HL-60/S4 (cell line): Measurements from ENCODE around the gene AHRR.
"Not testable (repeated sequence)": the region's sequence is repeated elsewhere in the genome, so short reads cannot be mapped to it uniquely, and the experiment has no call there.

Experiments used
- in situ Hi-C: fragments of 300-500 bp; cut with MboI; formaldehyde crosslinking; loops from 2 replicates; pipeline ENCODE4 v1.14.3; 2022; ENCODE audit warnings: low sequenced_read_pairs

AHRR gene

GRCh38 chr5:405421-405820, 83.9 kb downstream of the AHRR start:
- in situ Hi-C loops: no loop called here

GRCh38 chr5:406041-406440, 84.5 kb downstream of the AHRR start:
- in situ Hi-C loops: no loop called here

GRCh38 chr5:407051-407450, 85.5 kb downstream of the AHRR start:
- in situ Hi-C loops: no loop called here

- in situ Hi-C loops: no loop called here
Measured at GRCh38 chr5:407801-408268, 86.3 kb downstream of the AHRR start.

GRCh38 chr5:410911-411517, 89.5 kb downstream of the AHRR start:
- in situ Hi-C loops: no loop called here

- in situ Hi-C loops: no loop called here
Measured at GRCh38 chr5:411728-412127, 90.2 kb downstream of the AHRR start.

- in situ Hi-C loops: not testable (repeated sequence)
Measured at GRCh38 chr5:414991-415927, 93.7 kb downstream of the AHRR start.

- in situ Hi-C loops: no loop called here
Measured at GRCh38 chr5:415928-416635, 94.6 kb downstream of the AHRR start.

- in situ Hi-C loops: no loop called here
Measured at GRCh38 chr5:416636-416960, 95.1 kb downstream of the AHRR start.

- in situ Hi-C loops: no loop called here
Measured at GRCh38 chr5:417301-418161, 96.0 kb downstream of the AHRR start.

GRCh38 chr5:418162-419121, 96.9 kb downstream of the AHRR start:
- in situ Hi-C loops: no loop called here

- in situ Hi-C loops: no loop called here
Measured at GRCh38 chr5:419970-420369, 98.5 kb downstream of the AHRR start.

- in situ Hi-C loops: no loop called here
Measured at GRCh38 chr5:420632-421286, 99.2 kb downstream of the AHRR start.

- in situ Hi-C loops: no loop called here
Measured at GRCh38 chr5:421287-421880, 99.9 kb downstream of the AHRR start.

GRCh38 chr5:421901-422300, 100.4 kb downstream of the AHRR start:
- in situ Hi-C loops: no loop called here

GRCh38 chr5:422323-423232, 101.1 kb downstream of the AHRR start:
- in situ Hi-C loops: no loop called here

- in situ Hi-C loops: no loop called here
Measured at GRCh38 chr5:423233-423565, 101.7 kb downstream of the AHRR start.
